Fibroblast of lung (primary cell): ENCODE measurements around the gene EFHC1.

Experiments
- EZH2 ChIP-seq: IDR thresholded peaks from 2 replicates; pipeline ENCODE4 v1.5.1; 2012; ENCODE audit warnings: low read length, control low read depth, mild to moderate bottlenecking; ENCODE audit errors: missing control alignments
- TF ChIP-seq, protein P1 (sequence below), 2 donors: IDR thresholded peaks in 1 of 2; conservative IDR thresholded peaks in 1 of 2; 1 replicate in 1 of 2; 2 replicates in 1 of 2; pipeline ENCODE4 v1.5.1; 2011 to 2012; ENCODE audit warnings: low read length in 2 of 2, control low read depth in 1 of 2, inconsistent platforms in 1 of 2, low read depth in 1 of 2, mild to moderate bottlenecking in 1 of 2

DNA sequence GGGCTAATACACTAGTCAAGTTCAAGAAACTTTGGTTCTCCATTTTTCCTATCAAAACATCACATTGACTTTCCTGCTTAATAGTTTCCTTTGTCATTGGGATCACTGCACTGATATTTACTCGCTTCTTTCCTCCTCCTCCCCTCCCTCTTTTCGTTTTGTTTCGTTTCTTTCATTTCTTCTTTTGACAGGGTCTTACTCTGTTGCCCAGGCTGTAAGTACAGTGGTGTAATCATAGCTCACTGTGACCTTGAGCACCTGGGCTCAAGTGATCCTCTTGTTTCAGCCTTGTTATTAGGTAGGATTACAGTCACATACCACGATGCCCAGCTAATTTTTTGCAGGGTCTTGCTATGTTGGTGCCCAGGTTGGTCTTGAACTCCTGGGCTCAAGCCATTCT, 45.9 kb upstream of the EFHC1 start:
- TF ChIP-seq, protein P1, sequence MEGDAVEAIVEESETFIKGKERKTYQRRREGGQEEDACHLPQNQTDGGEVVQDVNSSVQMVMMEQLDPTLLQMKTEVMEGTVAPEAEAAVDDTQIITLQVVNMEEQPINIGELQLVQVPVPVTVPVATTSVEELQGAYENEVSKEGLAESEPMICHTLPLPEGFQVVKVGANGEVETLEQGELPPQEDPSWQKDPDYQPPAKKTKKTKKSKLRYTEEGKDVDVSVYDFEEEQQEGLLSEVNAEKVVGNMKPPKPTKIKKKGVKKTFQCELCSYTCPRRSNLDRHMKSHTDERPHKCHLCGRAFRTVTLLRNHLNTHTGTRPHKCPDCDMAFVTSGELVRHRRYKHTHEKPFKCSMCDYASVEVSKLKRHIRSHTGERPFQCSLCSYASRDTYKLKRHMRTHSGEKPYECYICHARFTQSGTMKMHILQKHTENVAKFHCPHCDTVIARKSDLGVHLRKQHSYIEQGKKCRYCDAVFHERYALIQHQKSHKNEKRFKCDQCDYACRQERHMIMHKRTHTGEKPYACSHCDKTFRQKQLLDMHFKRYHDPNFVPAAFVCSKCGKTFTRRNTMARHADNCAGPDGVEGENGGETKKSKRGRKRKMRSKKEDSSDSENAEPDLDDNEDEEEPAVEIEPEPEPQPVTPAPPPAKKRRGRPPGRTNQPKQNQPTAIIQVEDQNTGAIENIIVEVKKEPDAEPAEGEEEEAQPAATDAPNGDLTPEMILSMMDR (conservative IDR thresholded peaks at IDR 0.05 in 1 of 2, IDR thresholded peaks at IDR 0.05 in 1 of 2; ENCODE audit: low read depth in 1 of 2, low read length in 2 of 2), result no peak
- no peak for TF ChIP-seq EZH2
